Neuronal stem cell (in vitro differentiated cells): Measurements from ENCODE around the gene PDE10A.
A peak's percentile ranks its signal among the peaks of the same experiment; 100 is the strongest.
"Not testable (repeated sequence)": the region's sequence is repeated elsewhere in the genome, so short reads cannot be mapped to it uniquely, and the experiment has no call there.

Experiments used
- DNase-seq: peaks from one replicate; pipeline ENCODE4 v3.0.0-alpha.2; 2013; ENCODE audit warnings: low spot score
- H2AFZ ChIP-seq: one replicate; pipeline ENCODE4 v1.6.1; 2013; ENCODE audit warnings: mild to moderate bottlenecking, low read length, inconsistent platforms
- H2AK5ac ChIP-seq: 2 replicates; pipeline ENCODE4 v1.6.1; 2013; ENCODE audit warnings: low read depth, mild to moderate bottlenecking, inconsistent platforms, low read length, moderate library complexity, mixed read lengths
- H2BK120ac ChIP-seq: 2 replicates; pipeline ENCODE4 v1.6.1; 2013; ENCODE audit warnings: low read depth, mild to moderate bottlenecking, inconsistent platforms, low read length, moderate library complexity, mixed read lengths
- H2BK12ac ChIP-seq: one replicate; pipeline ENCODE4 v1.6.1; 2013; ENCODE audit warnings: low read length, inconsistent platforms
- H2BK15ac ChIP-seq: 2 replicates; pipeline ENCODE4 v1.6.1; 2013; ENCODE audit warnings: mild to moderate bottlenecking, low read length, inconsistent platforms, mixed read lengths
- H2BK5ac ChIP-seq: one replicate; pipeline ENCODE4 v1.6.1; 2013; ENCODE audit warnings: inconsistent platforms, mild to moderate bottlenecking, low read length, moderate library complexity
- H3K14ac ChIP-seq: one replicate; pipeline ENCODE4 v1.6.1; 2013; ENCODE audit warnings: low read length, inconsistent platforms
- H3K18ac ChIP-seq: 2 replicates; pipeline ENCODE4 v1.6.1; 2013; ENCODE audit warnings: low read length, inconsistent platforms
- H3K23ac ChIP-seq: 2 replicates; pipeline ENCODE4 v1.6.1; 2013; ENCODE audit warnings: low read depth, mild to moderate bottlenecking, mixed read lengths, low read length, inconsistent platforms; ENCODE audit not compliant: poor library complexity
- H3K27ac ChIP-seq: replicated peaks from 3 replicates; pipeline ENCODE4 v1.5.1; 2013; ENCODE audit warnings: low read length, inconsistent platforms
- H3K27me3 ChIP-seq, 3 experiments: 2 replicates each; pipeline ENCODE4 v1.6.1; 2013; ENCODE audit warnings: low read length in 3 of 3, mild to moderate bottlenecking in 2 of 3, inconsistent platforms in 1 of 3, low read depth in 1 of 3, mixed read lengths in 1 of 3, moderate library complexity in 1 of 3; ENCODE audit not compliant: control insufficient read depth in 3 of 3, insufficient read depth in 3 of 3
- H3K36me3 ChIP-seq, 2 donors: replicated peaks in 1 of 2; 2 replicates each; pipeline ENCODE4 v1.6.1; 2013; ENCODE audit warnings: low read length in 2 of 2; ENCODE audit not compliant: control insufficient read depth in 2 of 2, insufficient read depth in 2 of 2
- H3K4ac ChIP-seq: 2 replicates; pipeline ENCODE4 v1.6.1; 2013; ENCODE audit warnings: inconsistent platforms, mild to moderate bottlenecking, low read length, moderate library complexity
- H3K4me1 ChIP-seq, 2 donors: 1 replicate in 1 of 2; 2 replicates in 1 of 2; pipeline ENCODE4 v1.6.1; 2013; ENCODE audit warnings: low read length in 2 of 2, low read depth in 1 of 2; ENCODE audit not compliant: control insufficient read depth in 2 of 2, insufficient read depth in 1 of 2
- H3K4me2 ChIP-seq: one replicate; pipeline ENCODE4 v1.6.1; 2013; ENCODE audit warnings: mild to moderate bottlenecking, low read length, inconsistent platforms; ENCODE audit not compliant: insufficient read depth, poor library complexity, severe bottlenecking
- H3K4me3 ChIP-seq, 2 donors: 2 replicates each; pipeline ENCODE4 v1.5.1; 2013; ENCODE audit warnings: low read length in 2 of 2, mild to moderate bottlenecking in 2 of 2, inconsistent platforms in 1 of 2, moderate library complexity in 1 of 2
- H3K79me1 ChIP-seq: one replicate; pipeline ENCODE4 v1.6.1; 2013; ENCODE audit warnings: low read depth, mild to moderate bottlenecking, inconsistent platforms, low read length, moderate library complexity
- H3K9ac ChIP-seq: one replicate; pipeline ENCODE4 v1.6.1; 2013; ENCODE audit warnings: mild to moderate bottlenecking, low read depth, low read length, inconsistent platforms; ENCODE audit not compliant: poor library complexity
- H3K9me3 ChIP-seq, 2 donors: replicated peaks in 1 of 2; 2 replicates each; pipeline versions ENCODE3 to v1.6.1; 2013; ENCODE audit warnings: low read length in 2 of 2, mild to moderate bottlenecking in 2 of 2, inconsistent platforms in 1 of 2, low read depth in 1 of 2, mixed read lengths in 1 of 2, moderate library complexity in 1 of 2; ENCODE audit not compliant: control insufficient read depth in 2 of 2, insufficient read depth in 1 of 2
- H4K8ac ChIP-seq: one replicate; pipeline ENCODE4 v1.6.1; 2013; ENCODE audit warnings: low read depth, mild to moderate bottlenecking, inconsistent platforms, low read length, moderate library complexity
- H4K91ac ChIP-seq: one replicate; pipeline ENCODE4 v1.6.1; 2013; ENCODE audit warnings: low read length, low read depth, mild to moderate bottlenecking, inconsistent platforms; ENCODE audit not compliant: poor library complexity
- WGBS, 2 donors: extraction: QIAGEN DNeasy Blood & Tissue Kit; methylation state at CpG; one replicate each; pipeline ENCODE4 v1.1.7; 2013; ENCODE audit warnings: missing lambda C conversion rate in 2 of 2, mixed read lengths in 1 of 2; ENCODE audit not compliant: insufficient read length in 2 of 2, insufficient replicate concordance in 1 of 2; ENCODE audit errors: extremely low coverage in 2 of 2; 5-methylcytosine and 5-hydroxymethylcytosine counted together

Gene PDE10A

DNA sequence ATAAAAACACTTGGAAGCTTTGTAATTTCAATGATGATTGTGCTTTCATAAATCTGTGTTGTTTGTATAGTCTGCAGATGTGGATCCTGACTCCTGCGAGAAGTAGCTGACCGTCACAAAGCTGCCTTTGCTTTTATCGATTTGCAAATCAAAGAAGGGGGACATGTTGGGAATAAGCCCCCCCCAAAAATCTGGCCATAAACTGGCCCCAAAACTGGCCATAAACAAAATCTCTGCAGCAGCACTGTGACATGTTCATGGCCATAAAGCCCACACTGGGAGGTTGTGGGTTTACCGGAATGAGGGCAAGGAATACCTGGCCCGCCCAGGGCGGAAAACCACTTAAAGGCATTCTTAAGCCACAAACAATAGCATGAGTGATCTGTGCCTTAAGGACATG is 199.5 kb downstream of the PDE10A start:
- H4K8ac ChIP-seq, H2AFZ ChIP-seq, H2BK120ac ChIP-seq, H3K4me2 ChIP-seq, H2BK5ac ChIP-seq, H3K4ac ChIP-seq, H2AK5ac ChIP-seq, H3K14ac ChIP-seq, H3K18ac ChIP-seq, H3K23ac ChIP-seq, H3K27me3 ChIP-seq, H3K36me3 ChIP-seq, H3K9ac ChIP-seq, H4K91ac ChIP-seq, H3K4me3 ChIP-seq, H3K79me1 ChIP-seq, H3K27ac ChIP-seq, H3K4me1 ChIP-seq, H2BK12ac ChIP-seq, DNase-seq, H2BK15ac ChIP-seq: not testable (repeated sequence)
- peaks cover 2 to 14% of the 10 kb centered on the region in 2 donors for H3K9me3 ChIP-seq
- WGBS, 2 donors: no CpG with 5 or more reads among the region's 6 CpGs

DNA sequence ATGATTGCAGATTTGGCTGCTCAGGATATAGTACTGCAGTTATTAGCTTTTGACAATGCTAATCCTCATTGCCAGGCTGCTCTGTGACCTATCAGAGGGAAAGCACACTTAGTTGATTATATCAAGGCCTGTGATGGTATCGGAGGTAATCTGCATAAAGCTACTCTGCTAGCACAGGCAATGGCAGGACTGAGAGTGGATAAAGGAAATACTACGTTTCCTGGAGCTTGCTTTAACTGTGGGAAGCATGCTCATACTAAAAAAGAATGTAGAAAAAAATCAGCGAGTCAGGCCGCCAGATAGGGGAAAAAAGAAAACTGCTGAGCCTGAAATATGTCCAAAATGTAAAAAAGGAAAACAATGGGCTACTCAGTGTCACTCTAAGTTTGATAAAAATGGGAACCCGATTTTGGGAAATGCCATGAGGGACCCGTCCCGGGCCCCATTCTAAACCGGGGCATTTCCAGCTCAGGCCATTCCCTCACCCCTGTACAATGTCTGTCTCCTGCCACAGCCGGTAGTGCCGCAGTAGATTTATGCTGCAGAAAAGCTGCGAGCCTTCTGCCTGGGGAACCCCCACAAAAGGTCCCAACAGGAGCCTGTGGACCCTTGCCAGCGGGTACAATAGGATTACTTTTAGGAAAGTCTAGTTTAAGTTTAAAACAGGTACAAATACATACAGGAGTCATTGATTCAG is 203.3 kb downstream of the PDE10A start:
- not testable (repeated sequence) for H3K79me1 ChIP-seq, H3K4me2 ChIP-seq, H3K4me3 ChIP-seq, H3K18ac ChIP-seq, H3K27ac ChIP-seq, H3K4ac ChIP-seq, H2BK5ac ChIP-seq, H3K14ac ChIP-seq, H2BK120ac ChIP-seq, H4K91ac ChIP-seq, H3K9ac ChIP-seq, H3K4me1 ChIP-seq, H3K23ac ChIP-seq, H3K36me3 ChIP-seq, H2BK15ac ChIP-seq, H3K27me3 ChIP-seq, H2BK12ac ChIP-seq, H4K8ac ChIP-seq, DNase-seq, H2AK5ac ChIP-seq
- peak overlapping the region; percentile 38 for H2AFZ ChIP-seq
- WGBS, 2 donors: no CpG with 5 or more reads among the region's 12 CpGs
- peaks cover 2 to 10% of the 10 kb centered on the region in 2 donors for H3K9me3 ChIP-seq

- H3K36me3 ChIP-seq: peaks cover 0 to 17% of the 10 kb centered on the region in 2 donors
- H3K27ac ChIP-seq: no peak overlapping the region
- no peak overlapping the region for H2AFZ ChIP-seq
- no peak overlapping the region for H4K8ac ChIP-seq
- no peak overlapping the region for H4K91ac ChIP-seq
- no peaks in the 10 kb centered on the region for H3K79me1 ChIP-seq
- no peak overlapping the region for H2AK5ac ChIP-seq
- peaks cover 0 to 3% of the 10 kb centered on the region in 2 donors for H3K9me3 ChIP-seq
- H3K9ac ChIP-seq: no peak overlapping the region
- H3K27me3 ChIP-seq: no peaks in the 10 kb centered on the region
- no peak overlapping the region for H3K14ac ChIP-seq
- no peak overlapping the region for H3K18ac ChIP-seq
- H3K4me1 ChIP-seq: peaks cover 3 to 8% of the 10 kb centered on the region in 2 donors
- no peak for DNase-seq
- no peak overlapping the region for H2BK5ac ChIP-seq
- no CpG with 5 or more reads among the region's 6 CpGs for WGBS, 2 donors
- no peak overlapping the region for H3K23ac ChIP-seq
- H3K4me2 ChIP-seq: no peak overlapping the region
- no peak overlapping the region for H2BK120ac ChIP-seq
- H2BK12ac ChIP-seq: no peak overlapping the region
- no peak overlapping the region for H3K4ac ChIP-seq
- H3K4me3 ChIP-seq: no peak overlapping the region
- H2BK15ac ChIP-seq: no peak overlapping the region
These were observed 204.9 kb downstream of the PDE10A start for GRCh38 chr6:165458134-165458533.

GRCh38 chr6:165456286-165456685 is 206.8 kb downstream of the PDE10A start:
- H3K23ac ChIP-seq: no peak overlapping the region
- H2BK120ac ChIP-seq: no peak overlapping the region
- no peak overlapping the region for H2BK15ac ChIP-seq
- H2BK5ac ChIP-seq: no peak overlapping the region
- H3K27ac ChIP-seq: no peak overlapping the region
- H3K9me3 ChIP-seq: peaks cover 0 to 3% of the 10 kb centered on the region in 2 donors
- H3K4me1 ChIP-seq: peaks cover 3 to 8% of the 10 kb centered on the region in 2 donors
- WGBS, 2 donors: no CpG with 5 or more reads among the region's 3 CpGs
- H2AFZ ChIP-seq: no peak overlapping the region
- H3K9ac ChIP-seq: no peak overlapping the region
- no peak overlapping the region for H4K8ac ChIP-seq
- no peak overlapping the region for H3K14ac ChIP-seq
- no peaks in the 10 kb centered on the region for H3K79me1 ChIP-seq
- DNase-seq: no peak
- H3K27me3 ChIP-seq: no peaks in the 10 kb centered on the region
- H2AK5ac ChIP-seq: no peak overlapping the region
- no peak overlapping the region for H3K4ac ChIP-seq
- H3K18ac ChIP-seq: no peak overlapping the region
- no peak overlapping the region for H3K4me2 ChIP-seq
- no peak overlapping the region for H4K91ac ChIP-seq
- H2BK12ac ChIP-seq: no peak overlapping the region
- H3K4me3 ChIP-seq: no peak overlapping the region
- H3K36me3 ChIP-seq: peaks cover 0 to 15% of the 10 kb centered on the region in 2 donors
